Neural progenitor cell (in vitro differentiated cells): ENCODE results near the gene NXPH3.

ENCODE experiments used
- EZH2 ChIP-seq: fragments of 200-600 bp; sonication (generic); IDR thresholded peaks from 2 replicates; pipeline ENCODE4 v1.6.1; 2017; ENCODE audit warnings: antibody characterized with exemption, mild to moderate bottlenecking, moderate library complexity
- TF ChIP-seq, protein P1 (sequence below): fragments of 200-600 bp; sonication (generic); IDR thresholded peaks from 2 replicates; pipeline ENCODE4 v1.5.1; 2017; ENCODE audit warnings: antibody characterized with exemption, mild to moderate bottlenecking

DNA sequence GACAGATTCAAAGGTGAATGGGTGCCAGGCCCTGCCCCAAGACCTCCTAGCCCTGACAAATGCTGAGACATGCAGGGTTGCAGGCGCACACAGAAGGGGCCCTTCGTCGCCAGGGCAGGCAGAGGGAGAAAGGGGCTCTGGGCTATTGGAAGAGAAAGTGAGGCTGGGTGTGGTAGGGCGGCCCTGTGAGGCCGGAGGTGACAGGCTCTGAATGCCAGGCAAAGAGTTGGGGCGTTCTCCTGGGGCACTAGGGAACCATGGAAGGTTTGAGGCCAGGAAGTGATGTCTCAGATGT lies 26.4 kb upstream of the NXPH3 start:
- TF ChIP-seq, protein P1, sequence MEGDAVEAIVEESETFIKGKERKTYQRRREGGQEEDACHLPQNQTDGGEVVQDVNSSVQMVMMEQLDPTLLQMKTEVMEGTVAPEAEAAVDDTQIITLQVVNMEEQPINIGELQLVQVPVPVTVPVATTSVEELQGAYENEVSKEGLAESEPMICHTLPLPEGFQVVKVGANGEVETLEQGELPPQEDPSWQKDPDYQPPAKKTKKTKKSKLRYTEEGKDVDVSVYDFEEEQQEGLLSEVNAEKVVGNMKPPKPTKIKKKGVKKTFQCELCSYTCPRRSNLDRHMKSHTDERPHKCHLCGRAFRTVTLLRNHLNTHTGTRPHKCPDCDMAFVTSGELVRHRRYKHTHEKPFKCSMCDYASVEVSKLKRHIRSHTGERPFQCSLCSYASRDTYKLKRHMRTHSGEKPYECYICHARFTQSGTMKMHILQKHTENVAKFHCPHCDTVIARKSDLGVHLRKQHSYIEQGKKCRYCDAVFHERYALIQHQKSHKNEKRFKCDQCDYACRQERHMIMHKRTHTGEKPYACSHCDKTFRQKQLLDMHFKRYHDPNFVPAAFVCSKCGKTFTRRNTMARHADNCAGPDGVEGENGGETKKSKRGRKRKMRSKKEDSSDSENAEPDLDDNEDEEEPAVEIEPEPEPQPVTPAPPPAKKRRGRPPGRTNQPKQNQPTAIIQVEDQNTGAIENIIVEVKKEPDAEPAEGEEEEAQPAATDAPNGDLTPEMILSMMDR: no peak
- no peak for TF ChIP-seq EZH2
